Non-pigmented ciliary epithelial cell (primary cell): ENCODE measurements around the gene MARK3.

Experiments
- DNase-seq: peaks from one replicate; pipeline ENCODE4 v3.0.0-alpha.2; 2010; ENCODE audit warnings: low read depth

Gene MARK3

GRCh38 chr14:103367995-103368394 is 17.2 kb upstream of the MARK3 start:
- no peak for DNase-seq

- no peak for DNase-seq
These were observed 15.1 kb upstream of the MARK3 start for GRCh38 chr14:103370087-103370486.

- DNase-seq: no peak
These were observed 13.2 kb upstream of the MARK3 start for GRCh38 chr14:103372017-103372416.

- DNase-seq: peak; percentile 72
These were observed 12.5 kb upstream of the MARK3 start for GRCh38 chr14:103372552-103373304.

- no peak for DNase-seq
These were observed 11.1 kb upstream of the MARK3 start for GRCh38 chr14:103374121-103374520.

- no peak for DNase-seq
These were observed 7.6 kb upstream of the MARK3 start for GRCh38 chr14:103377522-103378037.

GRCh38 chr14:103378038-103378854 is 7.0 kb upstream of the MARK3 start:
- DNase-seq: no peak

GRCh38 chr14:103380719-103381377 is 4.4 kb upstream of the MARK3 start:
- no peak for DNase-seq

- DNase-seq: no peak
These were observed 2.8 kb upstream of the MARK3 start for GRCh38 chr14:103382376-103382775.

GRCh38 chr14:103384450-103385151 is 614 bp upstream of the MARK3 start:
- no peak for DNase-seq

- no peak for DNase-seq
These were observed 906 bp downstream of the MARK3 start for GRCh38 chr14:103385929-103386712.

GRCh38 chr14:103386713-103387329 is 1.6 kb downstream of the MARK3 start:
- no peak for DNase-seq

GRCh38 chr14:103388664-103389063 is 3.4 kb downstream of the MARK3 start:
- no peak for DNase-seq

GRCh38 chr14:103390605-103391004 is 5.4 kb downstream of the MARK3 start:
- DNase-seq: no peak

GRCh38 chr14:103391048-103391447 is 5.8 kb downstream of the MARK3 start:
- DNase-seq: no peak

GRCh38 chr14:103392106-103392505 is 6.9 kb downstream of the MARK3 start:
- no peak for DNase-seq

GRCh38 chr14:103392572-103392971 is 7.4 kb downstream of the MARK3 start:
- DNase-seq: no peak

GRCh38 chr14:103393070-103393469 is 7.9 kb downstream of the MARK3 start:
- no peak for DNase-seq

GRCh38 chr14:103393676-103394626 is 8.7 kb downstream of the MARK3 start:
- no peak for DNase-seq

GRCh38 chr14:103395244-103395643 is 10.0 kb downstream of the MARK3 start:
- no peak for DNase-seq
